GM11168 (cell line): ENCODE data around the gene CHRM3.

ENCODE experiments used
- in situ Hi-C: fragments of 300-500 bp; cut with MboI; formaldehyde crosslinking; loops from one replicate; pipeline ENCODE4 v1.12.0; 2022; ENCODE audit warnings: low sequenced_read_pairs; ENCODE audit not compliant: unreplicated experiment

CHRM3 gene

DNA sequence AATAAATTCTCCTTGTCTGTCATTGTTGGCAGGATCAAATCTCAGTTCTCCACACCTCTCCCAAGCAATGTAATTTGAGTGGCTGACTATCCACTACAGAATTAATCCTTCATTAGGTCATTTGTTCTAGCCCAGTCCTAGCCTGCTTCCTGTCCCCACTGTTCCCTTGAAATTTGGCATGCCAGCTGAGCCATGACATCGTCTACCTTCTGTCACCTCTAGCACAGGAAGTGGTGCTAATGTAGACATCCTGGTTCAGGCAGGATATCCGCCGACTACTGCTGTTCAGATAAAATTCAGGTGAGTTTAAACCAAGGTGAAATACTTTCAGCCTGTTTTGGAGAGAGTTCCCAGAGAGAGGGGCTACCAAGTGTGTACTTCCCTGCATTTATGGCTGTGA, 5.9 kb downstream of the CHRM3 start:
- in situ Hi-C loops, result no loop called here

DNA sequence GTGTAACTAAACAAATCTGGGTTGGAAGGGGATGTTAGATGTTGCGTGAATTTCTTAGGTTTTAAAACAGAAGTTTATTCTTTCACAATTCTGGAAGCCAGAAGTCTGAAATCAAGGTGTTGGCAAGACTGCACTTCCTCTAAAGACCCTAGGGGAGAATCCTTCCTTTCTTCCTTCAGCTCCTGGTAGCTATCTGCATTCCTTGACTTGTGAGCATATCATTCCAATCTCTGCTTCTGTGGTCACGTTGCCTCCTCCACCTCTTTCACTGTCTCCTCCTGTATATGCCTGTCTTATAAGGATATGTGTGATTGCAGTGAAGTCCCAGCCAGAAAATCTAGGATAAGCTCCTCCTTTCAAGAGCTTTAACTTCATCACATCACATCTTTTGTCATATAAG, 7.7 kb downstream of the CHRM3 start:
- in situ Hi-C loops, result no loop called here

DNA sequence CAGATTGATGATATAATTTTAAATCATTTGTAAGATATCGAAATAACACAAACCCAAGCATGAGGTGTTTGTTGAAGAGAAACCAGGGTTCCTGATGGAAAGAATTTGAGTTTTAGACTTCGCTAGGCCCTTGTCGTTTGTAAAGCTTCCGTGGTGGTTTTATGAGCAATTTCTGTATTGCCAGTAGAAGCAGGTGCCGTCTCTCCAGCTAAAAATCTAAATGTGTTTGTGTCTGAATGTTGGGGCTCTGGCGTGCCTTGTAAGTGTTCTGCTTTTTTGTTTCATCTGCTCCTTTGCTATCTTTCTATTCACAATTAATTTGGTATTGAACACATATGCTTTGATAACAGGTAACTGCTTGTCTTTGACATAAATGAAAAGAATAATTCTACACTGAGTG, 27.5 kb downstream of the CHRM3 start:
- in situ Hi-C loops, result no loop called here

DNA sequence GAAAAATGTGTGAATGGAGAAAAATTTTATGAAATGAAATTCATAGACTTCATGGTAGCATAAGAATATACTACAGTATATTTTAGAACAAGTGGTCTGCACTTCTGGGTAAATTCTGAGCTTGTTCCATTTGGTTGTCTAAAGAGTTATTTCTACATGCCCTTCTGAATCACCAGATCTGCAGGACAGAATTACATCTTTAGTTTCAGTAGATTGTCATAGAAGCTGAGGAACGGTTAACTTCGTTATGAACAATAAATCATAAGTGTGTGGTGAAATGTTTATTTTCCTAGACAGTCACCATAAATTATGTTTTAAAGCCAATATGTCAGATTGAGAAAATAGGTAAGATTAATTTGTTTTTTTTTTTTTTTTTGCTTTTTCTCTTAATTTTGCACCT, 30.9 kb downstream of the CHRM3 start:
- in situ Hi-C loops, result no loop called here

DNA sequence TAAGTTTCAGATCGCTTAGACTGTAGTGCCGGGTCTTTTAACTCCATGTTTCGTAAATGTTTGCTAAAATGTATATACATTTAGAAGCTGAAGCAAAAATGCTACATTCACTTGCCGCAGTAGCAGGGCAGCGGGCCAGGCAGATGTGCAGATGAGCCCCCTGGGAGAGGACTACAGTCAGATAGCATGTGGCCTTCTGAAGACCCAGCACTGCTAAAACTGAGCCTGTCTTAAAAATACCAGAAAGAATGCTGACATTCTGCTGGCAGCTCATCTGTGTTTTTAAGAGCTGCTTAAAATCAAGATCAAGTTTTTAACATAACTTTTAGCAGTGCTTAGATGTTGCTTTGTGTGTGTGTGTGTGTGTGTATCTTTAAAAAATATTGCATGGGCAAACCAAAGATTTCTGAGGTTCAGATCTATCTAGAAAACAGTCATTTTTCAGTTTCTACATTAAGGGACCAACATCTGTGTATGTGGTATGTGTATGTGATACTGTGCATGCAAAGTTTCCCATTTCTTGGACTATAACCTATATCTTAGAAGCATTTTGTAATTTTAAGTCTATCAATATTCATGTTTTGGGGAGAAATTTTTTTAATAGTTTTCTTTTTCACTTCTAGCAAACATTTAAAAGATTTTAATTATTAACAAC, 31.7 kb downstream of the CHRM3 start:
- in situ Hi-C loops, result no loop called here

DNA sequence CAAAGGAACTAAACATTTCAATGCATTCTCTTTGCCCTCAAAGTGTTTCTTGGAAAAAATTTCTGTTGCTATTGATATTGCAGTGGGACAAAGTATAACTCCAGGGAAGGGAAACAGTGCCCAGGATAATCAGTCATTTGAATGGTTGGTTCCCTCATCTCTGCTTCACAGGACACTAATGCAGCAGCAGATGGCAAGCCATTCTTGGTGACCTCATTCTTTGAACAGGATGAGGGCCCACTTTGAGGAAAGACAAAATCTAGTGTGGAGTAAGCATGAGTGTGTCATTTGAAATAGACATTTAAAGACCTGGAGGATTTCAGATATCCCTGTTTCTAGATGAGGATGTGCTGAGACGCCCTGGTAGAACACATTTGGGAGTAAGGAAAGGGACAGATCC, 32.3 kb downstream of the CHRM3 start:
- in situ Hi-C loops, result no loop called here

DNA sequence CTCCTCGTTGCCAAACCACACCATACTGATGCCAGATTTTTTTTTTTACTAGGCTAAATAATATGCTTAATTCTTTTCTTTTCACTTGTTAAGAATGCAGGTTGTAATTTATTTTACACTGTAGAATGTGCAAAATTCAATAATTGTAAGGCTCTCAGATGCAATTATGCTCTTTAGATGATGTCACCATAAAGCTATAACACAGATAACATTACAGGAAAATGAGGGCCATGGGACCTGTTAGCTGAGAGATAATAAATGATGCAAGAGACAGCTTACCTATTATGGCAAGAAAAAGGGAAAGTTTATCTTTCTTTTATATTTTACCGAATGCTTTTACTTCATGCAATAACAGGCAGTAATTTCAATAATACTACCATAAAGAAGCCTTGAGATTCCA, 35.4 kb downstream of the CHRM3 start:
- in situ Hi-C loops, result no loop called here

DNA sequence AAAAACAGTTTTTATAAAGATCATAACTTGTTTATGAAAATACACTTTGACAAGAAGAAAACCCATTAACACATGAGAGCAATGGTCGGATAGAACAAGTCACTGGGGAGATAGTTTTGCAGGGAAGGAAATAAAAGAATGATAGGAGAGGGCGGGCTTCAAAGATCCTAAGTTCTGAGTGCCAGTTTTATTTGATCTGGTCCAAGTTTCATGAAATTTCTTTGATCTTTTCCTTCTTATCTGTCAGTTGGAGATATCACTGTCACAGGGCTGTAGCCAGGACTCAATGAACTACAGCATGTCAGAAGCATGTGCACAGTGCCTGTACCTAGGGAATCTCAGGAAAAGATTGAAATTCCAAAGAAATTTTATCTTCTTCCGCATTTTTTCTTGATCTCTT, 36.5 kb downstream of the CHRM3 start:
- in situ Hi-C loops, result no loop called here

DNA sequence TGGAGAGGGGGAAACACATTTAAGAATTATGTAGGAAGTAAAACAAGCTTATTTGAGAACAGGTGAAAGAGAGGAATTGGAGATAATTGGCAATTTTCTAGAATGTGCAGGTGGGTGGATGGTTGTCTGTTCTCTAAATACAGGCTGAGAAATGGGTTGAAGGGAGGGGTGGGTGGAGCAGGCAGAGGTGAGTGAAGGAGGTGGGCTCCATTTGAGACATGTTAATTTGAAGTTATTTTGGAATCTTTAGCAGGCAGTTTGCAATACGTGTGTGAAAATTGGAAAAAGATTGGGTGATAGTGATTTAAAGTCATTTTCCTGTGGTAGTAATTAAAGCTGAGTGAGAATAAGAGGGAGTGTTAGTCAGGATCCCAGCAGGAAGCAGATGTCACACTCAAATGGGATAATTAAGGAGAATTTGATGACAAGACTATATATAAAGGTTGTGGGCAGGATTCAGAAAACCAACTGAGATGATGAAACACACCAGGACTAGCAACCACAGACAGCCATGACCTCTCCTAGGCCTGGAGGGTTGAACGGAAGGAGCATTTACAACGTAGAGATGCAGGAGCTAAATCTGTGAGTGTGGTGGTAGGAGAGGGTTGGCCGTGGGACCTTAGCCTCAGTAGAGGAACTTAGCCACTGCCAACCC, 40.6 kb downstream of the CHRM3 start:
- in situ Hi-C loops, result no loop called here

DNA sequence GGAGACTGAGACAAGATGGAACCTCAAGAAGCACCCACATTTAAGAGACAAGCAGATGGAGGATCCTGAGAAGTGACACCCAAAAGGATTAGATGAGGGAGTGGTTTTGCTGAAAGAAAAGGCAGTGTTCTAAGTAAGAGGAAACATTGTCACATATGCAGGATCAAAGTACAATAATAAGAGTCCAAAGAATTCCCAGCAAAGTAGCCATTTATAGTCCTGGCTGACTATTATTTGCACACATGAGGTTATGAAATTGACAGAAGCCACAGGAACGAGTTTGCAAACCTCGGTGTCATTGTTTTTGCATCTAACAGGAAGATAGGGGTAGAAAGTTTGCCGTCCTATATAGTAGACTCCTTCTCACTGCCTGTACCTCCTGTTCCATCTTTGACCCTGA, 41.3 kb downstream of the CHRM3 start:
- in situ Hi-C loops, result no loop called here

DNA sequence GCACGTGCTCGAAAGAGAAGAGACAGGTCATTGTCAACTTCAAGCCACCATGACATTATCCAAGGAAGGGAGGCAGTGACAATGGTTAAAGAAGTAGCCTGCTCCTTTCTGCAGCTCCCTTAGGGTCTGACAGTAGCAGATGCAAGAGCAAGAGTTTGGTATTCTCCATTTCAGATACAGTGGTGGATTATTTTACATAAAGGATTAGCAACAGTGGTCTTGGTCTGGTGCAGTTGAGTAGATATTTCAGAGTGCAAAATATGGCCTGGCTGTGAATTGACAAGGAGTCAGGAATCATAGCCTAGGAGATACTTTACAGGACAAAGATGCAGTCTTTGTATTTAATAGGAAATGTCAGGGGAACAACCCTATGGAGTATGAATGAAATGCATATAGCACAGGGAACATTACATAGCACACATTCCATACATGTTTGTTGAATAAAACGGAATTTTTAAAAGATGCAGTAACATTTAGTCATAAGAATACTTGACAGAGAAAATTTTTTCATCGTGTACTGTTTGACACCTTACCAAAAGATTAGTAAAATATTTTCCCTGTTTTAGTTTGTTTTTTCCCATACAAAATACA, 41.8 kb downstream of the CHRM3 start:
- in situ Hi-C loops, result no loop called here

DNA sequence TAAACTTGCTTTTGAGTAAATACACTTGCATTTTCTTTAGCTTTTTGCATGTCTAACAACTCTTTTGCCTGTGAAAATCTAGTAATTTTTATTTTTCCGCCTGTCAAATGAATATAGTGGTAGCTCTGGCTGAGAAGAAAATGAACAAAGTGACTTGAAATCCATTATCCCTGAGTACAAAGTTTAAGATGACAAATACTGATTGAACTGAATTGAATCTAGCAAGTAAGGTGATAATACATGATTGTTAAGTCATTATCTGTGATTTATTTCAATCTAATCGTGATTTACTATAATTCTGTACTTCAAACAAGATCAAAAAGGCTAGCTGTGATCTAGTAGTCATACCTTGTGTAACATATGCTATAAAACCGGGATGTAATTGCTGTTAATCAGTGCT, 42.8 kb downstream of the CHRM3 start:
- in situ Hi-C loops, result no loop called here

DNA sequence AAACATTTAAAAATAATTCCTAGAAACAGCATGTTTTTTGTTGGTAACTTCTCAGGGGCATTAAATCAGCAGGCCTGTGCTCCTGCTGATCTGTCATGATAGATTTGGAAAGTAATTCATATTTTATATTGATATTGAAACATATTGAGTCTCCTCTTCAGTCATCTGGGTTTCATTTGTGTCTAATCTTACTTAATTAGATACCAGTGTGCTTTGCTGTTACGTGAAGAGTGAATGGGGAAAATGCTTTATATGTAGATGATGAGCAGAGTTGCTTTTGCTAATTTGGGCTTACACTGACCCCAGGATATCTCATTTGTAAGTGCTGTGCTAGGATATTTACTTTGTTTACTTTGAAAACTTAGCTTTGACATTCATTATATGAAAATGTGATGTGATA, 45.9 kb downstream of the CHRM3 start:
- in situ Hi-C loops, result no loop called here

DNA sequence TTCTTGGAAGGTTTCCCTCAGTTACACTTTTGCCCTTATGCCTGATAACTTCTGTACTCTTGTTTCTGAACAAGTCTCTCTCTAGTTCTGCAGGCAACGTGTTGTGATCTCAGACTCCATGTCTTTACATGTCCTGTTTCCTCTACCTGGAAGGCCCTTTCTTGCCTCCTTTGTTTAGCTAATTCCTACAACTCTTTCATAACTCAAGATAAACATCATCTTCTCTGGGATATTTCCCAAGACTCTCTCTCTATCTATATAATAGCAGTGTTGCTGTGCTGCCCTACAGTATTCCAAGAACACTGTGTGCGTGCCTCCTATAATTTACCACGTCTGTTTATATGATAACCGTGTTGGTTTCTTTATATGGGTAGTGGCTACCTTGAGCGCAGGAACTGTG, 47.8 kb downstream of the CHRM3 start:
- in situ Hi-C loops, result no loop called here
